Lung (tissue), 12 donors: ENCODE data around the gene MUC5B. TPM values are rescaled to one million over a fixed set of nuclear protein-coding genes. Genes with fewer than 3 reads are reported as not detected.
A peak's percentile ranks its signal among the peaks of the same experiment; 100 is the strongest.
"Not testable (repeated sequence)": the region's sequence is repeated elsewhere in the genome, so short reads cannot be mapped to it uniquely, and the experiment has no call there.

Experiments
- ATAC-seq: fragments of 200-7000 bp; cut with Tn5 transposase; one replicate; pipeline ENCODE4 v1.9.1; 2020; ENCODE audit warnings: moderate number of reproducible peaks; ENCODE audit not compliant: insufficient read depth, low FRiP score
- DNase-seq, 3 donors: peaks; one replicate each; pipeline ENCODE4 v3.0.0-alpha.2; 2013 to 2017
- H3K27ac ChIP-seq, 2 donors: one replicate each; pipeline ENCODE4 v1.5.1; 2013; ENCODE audit warnings: mild to moderate bottlenecking in 2 of 2, moderate library complexity in 2 of 2, control low read depth in 1 of 2, inconsistent platforms in 1 of 2, low read depth in 1 of 2, low read length in 1 of 2
- H3K27me3 ChIP-seq, 3 donors: one replicate each; pipeline ENCODE4 v1.5.1; 2013; ENCODE audit warnings: low read length in 2 of 3; ENCODE audit not compliant: control insufficient read depth in 3 of 3, insufficient read depth in 3 of 3
- H3K36me3 ChIP-seq, 4 donors: one replicate each; pipeline ENCODE4 v1.5.1; 2013; ENCODE audit warnings: low read length in 4 of 4, mild to moderate bottlenecking in 1 of 4, moderate library complexity in 1 of 4; ENCODE audit not compliant: control insufficient read depth in 4 of 4, insufficient read depth in 4 of 4
- H3K4me1 ChIP-seq, 5 donors: one replicate each; pipeline ENCODE4 v1.5.1; 2013; ENCODE audit warnings: low read length in 5 of 5, mild to moderate bottlenecking in 2 of 5, moderate library complexity in 1 of 5; ENCODE audit not compliant: control insufficient read depth in 5 of 5, insufficient read depth in 5 of 5
- H3K4me3 ChIP-seq: one replicate; pipeline ENCODE4 v1.5.1; 2013; ENCODE audit warnings: mild to moderate bottlenecking, control low read depth, moderate library complexity
- H3K9ac ChIP-seq, 2 donors: one replicate each; pipeline ENCODE4 v1.5.1; 2013; ENCODE audit warnings: low read length in 2 of 2, control low read depth in 1 of 2; ENCODE audit not compliant: insufficient read depth in 1 of 2
- H3K9me3 ChIP-seq, 4 donors: one replicate each; pipeline ENCODE4 v1.5.1; 2013; ENCODE audit warnings: low read length in 3 of 4, mild to moderate bottlenecking in 1 of 4, moderate library complexity in 1 of 4; ENCODE audit not compliant: control insufficient read depth in 4 of 4, insufficient read depth in 3 of 4
- CTCF ChIP-seq: IDR thresholded peaks from 2 replicates; pipeline ENCODE4 v1.5.1; 2012; ENCODE audit warnings: mild to moderate bottlenecking; ENCODE audit errors: control extremely low read depth, extremely low read depth
- WGBS, 2 donors: extraction: QIAGEN DNeasy Blood & Tissue Kit; methylation state at CpG; one replicate each; pipeline ENCODE4 v1.1.7; 2013; 5-methylcytosine and 5-hydroxymethylcytosine counted together
- polyA plus RNA-seq, 2 donors: library from polyadenylated mRNA; stranded (reverse); fragments of 200-250 nt; gene quantifications; one replicate each; pipeline ENCODE4 v1.2.1, GENCODE V29; 2013
- total RNA-seq, 2 donors: library from RNA; depleted of rRNA in 1 of 2; stranded (reverse); fragments of >200 nt in 1 of 2; gene quantifications; one replicate each; pipeline ENCODE4 v1.2.1, GENCODE V29; 2014 to 2021
- donor health status: control.
- donor health status: control.
- donor health status: Bipolar disorder and iron deficiency.
- donor health status: healthy.
- donor health status: DM: yes; HTN: yes; CAD: no.

MUC5B gene
- total and polyA plus RNA-seq, 4 donors: 5.6 to 181 (median 28.2) TPM

GRCh38 chr11:1181853-1182535 lies 40.9 kb upstream of the MUC5B start:
- no peak for ATAC-seq
- peaks cover 0 to 12% (median 0%) of the 10 kb centered on the region in 4 donors for H3K9me3 ChIP-seq
- H3K36me3 ChIP-seq: no peaks in the 10 kb centered on the region
- no peak for TF ChIP-seq CTCF
- H3K4me3 ChIP-seq: no peak overlapping the region
- no peak overlapping the region for H3K9ac ChIP-seq
- no peak for DNase-seq
- no peaks in the 10 kb centered on the region for H3K4me1 ChIP-seq
- H3K27ac ChIP-seq: no peak overlapping the region
- no peaks in the 10 kb centered on the region for H3K27me3 ChIP-seq
- WGBS, 2 donors: 77 to 87% methylated on average over 40 to 41 of the region's 41 CpGs

GRCh38 chr11:1184139-1184538 lies 38.7 kb upstream of the MUC5B start:
- WGBS, 2 donors: 93 to 96% methylated on average over 14 to 19 of the region's 22 CpGs
- DNase-seq, H3K27ac ChIP-seq, H3K36me3 ChIP-seq, H3K4me3 ChIP-seq, H3K9ac ChIP-seq, H3K27me3 ChIP-seq, H3K4me1 ChIP-seq, ATAC-seq: not testable (repeated sequence)
- H3K9me3 ChIP-seq: peaks cover 0 to 12% (median 0%) of the 10 kb centered on the region in 4 donors

- not testable (repeated sequence) for H3K27ac ChIP-seq, DNase-seq, H3K9ac ChIP-seq, H3K27me3 ChIP-seq, H3K4me1 ChIP-seq, H3K4me3 ChIP-seq, ATAC-seq, H3K36me3 ChIP-seq
- peaks cover 0 to 21% (median 0%) of the 10 kb centered on the region in 4 donors for H3K9me3 ChIP-seq
- 71 to 80% methylated on average over 9 to 15 of the region's 15 CpGs for WGBS, 2 donors
These were observed 34.3 kb upstream of the MUC5B start for GRCh38 chr11:1188451-1189130.

- H3K36me3 ChIP-seq, H3K27me3 ChIP-seq, H3K4me3 ChIP-seq, DNase-seq, H3K27ac ChIP-seq, ATAC-seq, H3K4me1 ChIP-seq, H3K9ac ChIP-seq: not testable (repeated sequence)
- 76 to 82% methylated on average over 6 to 10 of the region's 12 CpGs for WGBS, 2 donors
- H3K9me3 ChIP-seq: peaks cover 0 to 26% (median 0%) of the 10 kb centered on the region in 4 donors
These were observed 33.0 kb upstream of the MUC5B start for GRCh38 chr11:1189816-1190215.

- not testable (repeated sequence) for H3K27me3 ChIP-seq, H3K4me1 ChIP-seq, H3K4me3 ChIP-seq, H3K9ac ChIP-seq, H3K36me3 ChIP-seq, H3K27ac ChIP-seq, ATAC-seq
- peak in 1 of 3 donors; percentile 10 for DNase-seq
- peaks cover 0 to 14% (median 0%) of the 10 kb centered on the region in 4 donors for H3K9me3 ChIP-seq
- 82 to 88% methylated on average over 22 of the region's 22 CpGs for WGBS, 2 donors
These were observed 30.9 kb upstream of the MUC5B start for GRCh38 chr11:1191786-1192470.
